HCT116 (cell line): Measurements from ENCODE around the gene TAF1B. TPM values are rescaled to one million over a fixed set of nuclear protein-coding genes. Genes with fewer than 3 reads are reported as not detected.
"Not testable (repeated sequence)": the region's sequence is repeated elsewhere in the genome, so short reads cannot be mapped to it uniquely, and the experiment has no call there.

Experiments used
- ATAC-seq: fragments of 200-7000 bp; cut with Tn5 transposase; 2 replicates; pipeline ENCODE4 v1.9.1; 2020; ENCODE audit warnings: mild to moderate bottlenecking, moderate library complexity
- BruUV-seq: library from RNA; stranded (reverse); fragments of 400-500 nt; replicated peaks from 2 replicates; lab custom pipeline; 2021; lab: Mats Ljungman, UMichigan
- CTCF ChIA-PET: fragments of 300-600 bp; sonication (Branson Sonifier 250); formaldehyde crosslinking; loops from one replicate; lab custom pipeline; 2021; ENCODE audit warnings: antibody characterized with exemption; lab: Charles Lee
- POLR2A ChIA-PET: fragments of 300-600, 350-600 bp; sonication (Branson Sonifier 250); formaldehyde crosslinking; loops from one replicate; lab custom pipeline; 2021; ENCODE audit warnings: antibody characterized with exemption; lab: Charles Lee
- RAD21 ChIA-PET, 2 experiments: fragments of 300-600 bp; sonication (Branson Sonifier 250); formaldehyde crosslinking; loops; one replicate each; lab custom pipeline; 2023; ENCODE audit warnings: low total read pairs in 2 of 2; ENCODE audit not compliant: uncharacterized antibody in 2 of 2, unreplicated experiment in 2 of 2, low non-redundant PET in 1 of 2; lab: Charles Lee
- DNase-seq: peaks from one replicate; pipeline ENCODE4 v3.0.0-alpha.2; 2010; ENCODE audit warnings: low read depth, low spot score
- H2AFZ ChIP-seq: fragments of 200-600 bp; shearing (Covaris generic), sonication (generic); 2 replicates; pipeline ENCODE4 v1.6.1; 2017; ENCODE audit warnings: low read depth, mixed run types, mixed read lengths, antibody characterized with exemption, low read length; ENCODE audit not compliant: poor library complexity, severe bottlenecking
- H3K27ac ChIP-seq: 2 replicates; pipeline ENCODE4 v1.5.1; 2012; ENCODE audit warnings: low read depth, low read length
- H3K27me3 ChIP-seq: fragments of 200-600 bp; sonication (generic); 2 replicates; pipeline ENCODE4 v1.6.1; 2016; ENCODE audit warnings: mixed run types, low read length, mixed read lengths; ENCODE audit not compliant: insufficient read depth
- H3K36me3 ChIP-seq, 2 experiments: fragments of 200-500 bp in 1 of 2; fragments of 200-600 bp in 1 of 2; sonication (Bioruptor generic) in 1 of 2; sonication (generic) in 1 of 2; 2 replicates each; pipeline versions ENCODE4 v1.5.1 to v1.6.1; 2014 to 2016; ENCODE audit warnings: low read length in 2 of 2, inconsistent platforms in 1 of 2, mixed read lengths in 1 of 2, mixed run types in 1 of 2; ENCODE audit not compliant: insufficient read depth in 2 of 2, control insufficient read depth in 1 of 2
- H3K4me1 ChIP-seq, 2 experiments: fragments of 200-600 bp in 1 of 2; sonication (generic) in 1 of 2; 2 replicates each; pipeline versions ENCODE4 v1.5.1 to v1.6.1; 2012 to 2017; ENCODE audit warnings: low read length in 2 of 2, inconsistent platforms in 1 of 2, mild to moderate bottlenecking in 1 of 2, mixed read lengths in 1 of 2, mixed run types in 1 of 2, moderate library complexity in 1 of 2; ENCODE audit not compliant: insufficient read depth in 2 of 2, control insufficient read depth in 1 of 2
- H3K4me2 ChIP-seq: fragments of 200-600 bp; sonication (generic); 2 replicates; pipeline ENCODE4 v1.6.1; 2017; ENCODE audit warnings: mixed run types, low read length, mixed read lengths
- H3K4me3 ChIP-seq, 2 experiments: fragments of 200-600 bp in 1 of 2; sonication (generic) in 1 of 2; replicated peaks in 1 of 2; 2 replicates each; pipeline ENCODE4 v1.5.1; 2011 to 2016; ENCODE audit warnings: low read length in 2 of 2, control low read depth in 1 of 2, low read depth in 1 of 2, mild to moderate bottlenecking in 1 of 2, mixed read lengths in 1 of 2, mixed run types in 1 of 2
- H3K79me2 ChIP-seq: fragments of 200-600 bp; sonication (generic); 2 replicates; pipeline ENCODE4 v1.6.1; 2017; ENCODE audit warnings: mild to moderate bottlenecking, mixed run types, low read length, moderate library complexity, mixed read lengths; ENCODE audit not compliant: insufficient read depth
- H3K9ac ChIP-seq: fragments of 200-600 bp; sonication (generic); 2 replicates; pipeline ENCODE4 v1.6.1; 2016; ENCODE audit warnings: low read length, mixed read lengths
- H3K9me2 ChIP-seq: fragments of 200-600 bp; sonication (generic), shearing (Covaris generic); 2 replicates; pipeline ENCODE4 v1.6.1; 2017; ENCODE audit warnings: mixed run types, mild to moderate bottlenecking, moderate library complexity; ENCODE audit not compliant: insufficient read depth
- H3K9me3 ChIP-seq, 2 experiments: fragments of 200-500 bp in 1 of 2; fragments of 200-600 bp in 1 of 2; sonication (Bioruptor generic) in 1 of 2; sonication (generic) in 1 of 2; 2 replicates each; pipeline ENCODE4 v1.6.1; 2014 to 2017; ENCODE audit warnings: low read length in 2 of 2, mixed read lengths in 2 of 2, inconsistent platforms in 1 of 2, low read depth in 1 of 2, mild to moderate bottlenecking in 1 of 2, mixed run types in 1 of 2, moderate library complexity in 1 of 2; ENCODE audit not compliant: control insufficient read depth in 1 of 2, insufficient read depth in 1 of 2
- H4K20me1 ChIP-seq: fragments of 200-600 bp; sonication (generic), shearing (Covaris generic); 2 replicates; pipeline ENCODE4 v1.6.1; 2017; ENCODE audit warnings: mixed run types, mild to moderate bottlenecking, moderate library complexity; ENCODE audit not compliant: insufficient read depth
- CEBPB ChIP-seq: IDR thresholded peaks from 2 replicates; pipeline ENCODE4 v1.6.1; 2012; ENCODE audit warnings: low read depth
- EZH2phosphoT487 ChIP-seq: fragments of 200-600 bp; IDR thresholded peaks from 2 replicates; pipeline ENCODE4 v1.6.1; 2018; ENCODE audit warnings: antibody characterized with exemption, borderline replicate concordance
- FOSL1 ChIP-seq: IDR thresholded peaks from 2 replicates; pipeline ENCODE4 v1.6.1; 2012; ENCODE audit warnings: low read depth
- POLR2A ChIP-seq: IDR thresholded peaks from 2 replicates; pipeline ENCODE4 v1.7.0; 2011; ENCODE audit warnings: borderline replicate concordance; ENCODE audit not compliant: insufficient read depth, insufficient read length; ENCODE audit errors: extremely low read depth
- SP1 ChIP-seq: IDR thresholded peaks from 2 replicates; pipeline ENCODE4 v1.6.1; 2012; ENCODE audit warnings: low read depth
- ZBTB33 ChIP-seq: IDR thresholded peaks from 2 replicates; pipeline ENCODE4 v1.6.1; 2011; ENCODE audit warnings: mild to moderate bottlenecking, low read length, moderate library complexity; ENCODE audit not compliant: insufficient replicate concordance; ENCODE audit errors: extremely low read depth
- ZFX ChIP-seq: fragments of 450-650 bp; IDR thresholded peaks from 2 replicates; pipeline ENCODE4 v1.6.1; 2017
- intact Hi-C: fragments of 100-400 bp; cut with micrococcal nuclease; formaldehyde crosslinking; loops from 2 replicates; pipeline ENCODE4 v1.10.0; 2022
- total RNA-seq: library from RNA; stranded (reverse); gene quantifications from one replicate; pipeline ENCODE4 v1.2.1, GENCODE V29; 2021; ENCODE audit not compliant: unreplicated experiment
- TF ChIP-seq, protein P1 (sequence below): IDR thresholded peaks from 2 replicates; pipeline ENCODE4 v1.6.1; 2012
- TF ChIP-seq, protein P2 (sequence below): IDR thresholded peaks from 2 replicates; pipeline ENCODE4 v1.6.1; 2012

The TAF1B gene
- total RNA-seq, 1 experiment from 2014 or later = 27.9 TPM

DNA sequence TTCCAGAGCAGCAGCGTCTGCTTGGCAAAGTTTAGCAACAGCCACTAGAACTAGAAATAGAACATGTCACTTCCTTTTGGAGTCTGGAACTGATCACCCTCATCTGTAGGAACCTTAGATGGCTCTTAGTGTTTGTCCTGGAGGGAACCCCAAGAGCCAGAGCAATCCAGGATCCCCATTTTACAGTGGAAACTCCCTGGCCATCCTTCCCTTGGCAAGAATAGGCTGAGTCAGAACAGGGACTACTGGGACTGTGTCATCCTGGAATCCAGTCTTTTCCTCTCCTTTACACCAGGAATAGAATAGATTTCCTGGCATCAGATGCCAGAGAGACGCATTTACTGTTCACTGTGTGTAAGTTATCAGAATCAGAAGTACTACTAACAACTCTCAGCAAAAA is 75.0 kb downstream of the TAF1B start (continued):
- TF ChIP-seq, protein P1, sequence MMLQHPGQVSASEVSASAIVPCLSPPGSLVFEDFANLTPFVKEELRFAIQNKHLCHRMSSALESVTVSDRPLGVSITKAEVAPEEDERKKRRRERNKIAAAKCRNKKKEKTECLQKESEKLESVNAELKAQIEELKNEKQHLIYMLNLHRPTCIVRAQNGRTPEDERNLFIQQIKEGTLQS = no peak
- no peak for TF ChIP-seq POLR2A
- TF ChIP-seq, protein P2, sequence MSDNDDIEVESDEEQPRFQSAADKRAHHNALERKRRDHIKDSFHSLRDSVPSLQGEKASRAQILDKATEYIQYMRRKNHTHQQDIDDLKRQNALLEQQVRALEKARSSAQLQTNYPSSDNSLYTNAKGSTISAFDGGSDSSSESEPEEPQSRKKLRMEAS = no peak
- TF ChIP-seq ZFX = no peak
- TF ChIP-seq FOSL1 = no peak
- no peak for TF ChIP-seq CEBPB
- no peak for TF ChIP-seq EZH2phosphoT487

DNA sequence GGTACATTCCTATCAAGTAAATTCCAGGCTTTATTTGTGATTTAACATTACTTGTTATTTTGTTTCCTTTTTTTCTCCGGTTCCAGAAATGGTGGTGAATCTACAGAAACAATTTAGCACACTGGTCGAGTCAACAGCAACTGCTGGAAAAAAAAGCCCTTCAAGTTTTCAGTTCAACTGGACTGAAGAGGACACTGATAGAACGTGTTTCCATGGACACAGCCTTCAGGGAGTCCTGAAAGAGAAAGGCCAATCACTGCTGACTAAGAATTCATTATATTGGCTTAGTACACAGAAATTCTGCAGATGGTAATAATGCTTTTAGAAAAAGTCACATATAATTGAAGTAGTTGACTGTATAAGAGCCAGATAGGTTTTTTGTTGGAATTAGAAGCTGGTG is 76.2 kb downstream of the TAF1B start:
- DNase-seq = no peak
- H3K36me3 ChIP-seq = peaks cover 9 to 18% of the 10 kb centered on the region in 2 experiments; a peak in 2 of 4 replicates
- ChIA-PET RAD21 (no interaction called here), POLR2A (no interaction called here)
- no peak overlapping the region for H3K4me2 ChIP-seq
- no peak overlapping the region for H3K9ac ChIP-seq
- no peak overlapping the region for H3K27ac ChIP-seq
- H3K79me2 ChIP-seq = no peaks in the 10 kb centered on the region
- H3K4me1 ChIP-seq = peaks cover 5 to 7% of the 10 kb centered on the region in 2 experiments
- no peak overlapping the region for H3K4me3 ChIP-seq
- no peaks in the 10 kb centered on the region for H4K20me1 ChIP-seq
- no peaks in the 10 kb centered on the region for H3K27me3 ChIP-seq
- TF ChIP-seq ZBTB33 = no peak
- TF ChIP-seq SP1 = no peak
- TF ChIP-seq, all 23 proteins: peak for 0
- CTCF ChIA-PET = no interaction called here
- Histone ChIP-seq H3K9me3 (no peaks in the 10 kb centered on the region), H2AFZ (no peak overlapping the region), H3K9me2 (no peaks in the 10 kb centered on the region)
- no TSS peak for BruUV-seq
- ATAC-seq = no peak
- intact Hi-C loops = no loop called here

DNA sequence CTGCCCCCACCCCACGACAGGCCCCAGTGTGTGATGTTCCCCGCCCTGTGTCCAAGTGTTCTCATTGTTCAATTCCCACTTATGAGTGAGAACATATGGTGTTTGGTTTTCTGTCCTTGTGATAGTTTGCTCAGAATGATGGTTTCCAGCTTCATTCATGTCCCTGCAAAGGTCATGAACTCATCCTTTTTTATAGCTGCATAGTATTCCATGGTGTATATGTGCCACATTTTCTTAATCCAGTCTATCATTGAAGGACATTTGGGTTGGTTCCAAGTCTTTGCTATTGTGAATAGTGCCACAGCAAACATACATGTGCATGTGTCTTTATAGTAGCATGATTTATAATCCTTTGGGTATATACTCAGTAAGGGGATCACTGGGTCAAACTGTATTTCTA is 83.7 kb downstream of the TAF1B start:
- H3K9me3 ChIP-seq, POLR2A ChIA-PET, CTCF ChIA-PET, H2AFZ ChIP-seq, H3K4me2 ChIP-seq, BruUV-seq, RAD21 ChIA-PET, DNase-seq, H3K36me3 ChIP-seq, intact Hi-C loops, H4K20me1 ChIP-seq, H3K4me3 ChIP-seq, H3K4me1 ChIP-seq, H3K79me2 ChIP-seq, H3K9me2 ChIP-seq, H3K27ac ChIP-seq, ATAC-seq, H3K9ac ChIP-seq, H3K27me3 ChIP-seq: not testable (repeated sequence)
